Measurements from ENCODE around the gene NEK6. TPM values are rescaled to one million over a fixed set of nuclear protein-coding genes. Genes with fewer than 3 reads are reported as not detected.

Gene NEK6
- total RNA-seq, 1 donor from 2014 or later: 27.2 TPM

DNA sequence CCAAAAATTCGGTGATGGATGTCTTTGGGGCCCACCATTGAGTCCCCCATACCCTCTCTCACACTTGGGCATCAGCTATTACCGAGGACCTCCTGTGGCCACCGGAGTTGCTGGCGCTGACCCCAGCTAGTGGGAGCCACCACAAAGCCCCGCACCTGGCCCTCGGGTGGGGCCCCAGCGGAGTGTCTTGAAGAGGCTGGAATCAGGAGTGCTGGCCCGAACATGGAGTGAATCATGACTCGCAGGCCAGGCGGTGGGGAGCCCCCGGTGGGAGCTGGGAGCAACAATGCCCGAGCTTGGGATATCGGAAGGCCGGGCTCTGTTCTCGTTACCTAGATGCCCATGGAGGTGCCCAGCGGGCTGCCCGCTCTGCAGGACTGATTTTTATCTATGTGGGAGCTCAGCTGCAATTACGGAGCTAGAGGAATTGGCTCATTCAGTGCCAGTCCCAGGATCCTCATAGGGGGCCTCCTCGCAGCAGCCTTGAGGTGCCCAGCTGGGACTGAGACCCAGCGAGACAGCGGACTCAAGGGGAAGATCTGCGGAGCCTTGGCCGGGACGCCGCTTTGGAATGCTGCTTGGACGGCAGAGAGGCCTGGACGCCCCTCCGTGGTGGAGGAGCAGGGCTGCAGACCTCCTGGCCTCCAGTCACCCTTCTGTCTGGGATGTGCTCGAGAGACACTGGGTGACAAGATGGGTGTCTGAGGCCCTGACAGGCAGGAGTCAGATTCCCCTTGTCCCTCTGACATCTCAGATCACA lies 86.7 kb downstream of the NEK6 start:
- DNase-seq: no peak

DNA sequence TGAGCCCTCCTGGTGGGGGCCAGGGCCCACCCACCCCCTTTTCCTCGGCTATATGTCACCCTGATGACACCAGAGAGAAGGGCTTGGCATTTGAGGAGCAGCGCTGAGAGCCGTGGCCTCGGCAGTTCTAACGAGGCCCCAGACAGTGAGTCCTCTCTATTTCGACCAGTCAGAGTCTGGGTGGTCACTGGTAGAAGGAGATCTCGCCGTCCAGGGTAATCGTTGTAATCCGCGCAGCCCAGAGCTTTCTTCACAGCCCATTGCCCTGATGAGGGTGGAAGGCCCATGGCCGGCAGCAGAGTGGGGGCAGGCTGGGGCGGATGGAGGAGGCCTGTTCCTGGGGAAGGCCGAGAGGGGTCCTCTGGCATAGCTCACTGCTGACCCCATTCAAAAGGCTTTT lies 87.3 kb downstream of the NEK6 start:
- no peak for DNase-seq

DNA sequence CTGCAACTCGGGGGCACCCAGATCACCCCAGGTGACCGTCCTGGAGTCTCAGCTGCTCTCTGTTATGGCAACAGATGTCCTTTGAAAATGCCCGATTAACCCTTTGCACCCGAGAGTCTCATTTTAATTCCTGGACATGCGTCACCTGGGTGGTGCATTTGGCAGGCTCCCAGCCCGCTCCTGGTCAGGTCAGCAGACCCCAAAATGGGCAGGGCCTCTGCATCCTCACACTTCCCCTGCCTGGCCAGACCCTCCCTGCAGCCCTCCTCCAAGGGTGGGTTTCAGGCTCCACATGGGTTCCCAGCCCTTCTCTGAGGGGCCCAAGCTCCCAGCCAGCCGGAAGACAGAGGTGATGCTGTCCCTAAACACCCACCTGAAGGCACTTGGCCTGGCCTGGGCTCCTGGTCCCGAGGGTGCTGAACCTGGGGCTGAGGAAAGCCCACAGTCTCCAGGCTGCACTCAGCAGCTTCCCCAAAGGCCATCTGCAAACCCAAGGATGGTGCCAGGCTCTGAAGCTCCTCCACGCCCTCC lies 88.1 kb downstream of the NEK6 start:
- no peak for DNase-seq

DNA sequence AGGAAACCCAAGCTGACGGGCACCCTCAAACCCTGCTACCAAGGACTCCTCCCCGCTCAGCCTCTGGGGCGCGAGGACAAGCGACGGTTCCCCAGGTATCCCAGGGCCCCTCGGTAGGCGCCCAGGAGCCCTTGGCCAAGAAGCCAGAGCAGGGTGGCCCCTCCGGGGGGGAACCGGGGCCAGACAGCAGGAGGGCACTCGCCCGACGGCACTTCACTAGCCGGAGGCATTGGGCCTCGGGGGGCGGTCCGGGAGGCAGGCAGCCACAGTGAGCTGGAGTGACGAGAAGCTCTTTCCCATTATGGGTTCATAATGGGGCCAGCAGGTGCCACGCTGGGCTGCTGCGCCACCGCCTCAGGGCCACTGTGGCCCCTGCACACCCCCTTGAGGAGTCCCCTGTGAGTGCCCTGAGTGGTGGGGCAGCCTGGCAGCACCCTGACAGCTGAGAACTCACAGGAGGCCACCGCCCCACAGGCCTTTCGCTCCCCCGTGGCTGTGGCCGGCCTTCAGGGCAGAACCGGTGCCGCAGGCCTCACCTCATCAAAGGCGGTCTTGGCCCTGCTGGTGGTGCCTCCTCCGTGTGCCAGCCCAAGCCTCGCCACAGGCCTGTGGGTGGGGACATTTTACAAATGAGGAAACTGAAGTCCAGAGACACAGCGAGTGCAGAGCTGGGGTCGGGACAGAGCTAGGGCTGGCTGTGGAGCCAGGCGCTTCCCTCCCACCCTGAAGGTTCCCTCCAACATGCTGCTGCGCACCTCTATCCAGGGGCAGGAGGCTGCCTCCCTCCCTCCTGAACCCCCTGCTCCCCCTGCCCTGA lies 88.8 kb downstream of the NEK6 start:
- DNase-seq: no peak

DNA sequence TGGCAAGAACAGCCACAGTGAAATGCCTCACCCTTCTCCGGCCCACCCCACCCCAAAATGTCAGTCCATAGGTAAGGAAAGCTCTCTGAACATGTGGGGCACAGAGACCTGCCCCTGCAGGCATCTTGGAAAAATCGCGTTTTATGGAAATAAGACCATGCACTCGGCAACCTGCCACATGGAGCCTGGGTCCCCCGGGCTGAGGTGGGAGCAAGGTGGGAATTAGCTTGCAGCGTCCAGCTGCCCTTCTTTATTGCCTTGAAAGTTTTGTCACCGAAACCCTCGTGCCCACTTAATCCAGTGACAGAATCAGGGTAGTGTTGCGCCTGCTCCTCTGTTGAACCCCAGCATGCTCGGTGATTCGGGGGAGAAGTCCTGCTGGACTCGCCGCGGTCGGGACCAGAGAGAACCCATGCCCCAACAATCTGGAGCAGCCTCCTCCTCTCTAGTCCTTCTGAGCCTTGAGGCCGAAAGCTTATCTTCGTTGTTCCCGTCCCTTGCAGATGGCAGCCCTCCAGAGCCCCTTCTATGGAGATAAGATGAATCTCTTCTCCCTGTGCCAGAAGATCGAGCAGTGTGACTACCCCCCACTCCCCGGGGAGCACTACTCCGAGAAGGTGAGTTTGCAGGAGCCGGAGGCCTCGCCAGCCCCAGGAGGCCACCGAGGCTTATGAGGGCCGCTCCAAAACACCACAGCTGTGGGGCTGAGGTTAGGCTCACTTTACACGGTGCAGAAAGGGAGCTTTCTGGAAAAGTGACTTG lies 89.6 kb downstream of the NEK6 start:
- no peak for DNase-seq

DNA sequence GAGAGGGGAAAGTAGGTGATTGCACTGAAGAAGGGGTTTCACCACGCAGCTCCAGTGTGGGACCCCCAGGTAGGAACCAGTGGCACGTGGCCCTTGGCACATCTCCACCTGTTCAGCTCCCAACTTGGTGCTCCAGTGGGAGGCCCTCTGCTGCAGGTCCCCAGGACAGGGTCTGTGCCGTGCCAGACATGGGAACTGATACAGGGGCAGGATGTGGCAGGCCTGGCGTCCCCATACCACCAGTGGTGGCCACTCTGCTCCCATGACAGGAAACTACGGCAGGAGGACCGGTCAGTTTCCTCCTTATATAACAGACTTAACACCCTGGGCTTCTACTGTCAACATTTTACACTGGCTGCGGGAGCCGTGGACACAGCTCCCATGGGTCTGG lies 90.2 kb downstream of the NEK6 start:
- DNase-seq: no peak

DNA sequence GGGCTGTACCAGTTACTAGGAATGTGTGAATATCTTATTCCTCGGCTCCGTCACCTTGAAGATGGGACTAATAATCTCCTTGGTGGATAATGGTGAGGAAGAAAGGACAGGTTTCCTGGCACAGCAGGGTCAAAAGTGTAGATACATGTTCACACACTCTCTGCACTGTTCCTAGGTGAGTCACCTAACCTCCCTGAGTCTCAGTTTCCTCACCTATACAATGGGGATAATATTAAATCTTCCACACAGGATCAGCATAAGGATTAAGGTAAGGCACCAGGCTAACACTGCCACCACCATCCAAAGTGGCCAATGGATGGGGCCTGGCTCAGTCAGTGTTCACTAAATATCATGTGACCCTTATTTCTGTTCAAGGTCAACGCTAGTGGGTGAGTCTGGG lies 90.6 kb downstream of the NEK6 start:
- DNase-seq: no peak

DNA sequence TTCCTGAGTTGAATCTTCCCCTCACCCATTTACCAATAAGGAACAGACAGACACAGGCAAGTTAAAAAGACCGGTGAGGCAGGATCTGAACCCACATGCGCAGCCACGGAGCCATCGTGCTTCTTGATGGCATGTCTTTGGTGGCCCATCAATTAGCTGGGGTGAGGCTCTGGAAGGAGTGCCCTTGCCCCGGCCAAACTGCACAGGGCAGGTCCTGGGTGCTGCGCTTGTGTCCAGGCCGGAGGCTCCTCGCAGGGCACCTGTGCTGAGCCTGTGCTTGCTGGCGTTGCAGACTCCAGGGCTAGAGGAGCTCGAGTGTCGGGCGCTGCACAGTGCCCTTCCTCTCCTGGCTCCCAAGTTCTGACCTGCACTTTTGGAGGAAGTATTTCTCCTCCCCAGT lies 91.1 kb downstream of the NEK6 start:
- no peak for DNase-seq

DNA sequence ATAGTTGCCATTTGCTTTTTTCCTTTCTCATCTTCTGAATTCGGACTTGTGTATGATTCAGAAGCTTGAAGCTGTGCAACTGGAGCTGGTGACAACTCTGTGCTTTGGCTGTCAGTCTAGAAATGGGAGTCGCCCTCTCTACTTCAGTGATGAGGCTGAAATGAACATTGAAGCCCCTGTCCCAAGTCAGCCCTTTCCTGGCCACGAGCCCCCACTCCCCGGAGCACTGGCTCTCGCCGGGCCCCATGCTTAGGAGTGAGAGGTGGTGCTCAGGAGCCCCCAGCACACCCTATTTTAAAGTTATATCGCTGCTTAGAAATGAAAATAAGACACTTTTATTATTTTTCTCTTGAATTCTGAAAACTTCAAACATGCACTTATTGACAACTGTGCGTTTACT lies 91.5 kb downstream of the NEK6 start:
- DNase-seq: no peak

DNA sequence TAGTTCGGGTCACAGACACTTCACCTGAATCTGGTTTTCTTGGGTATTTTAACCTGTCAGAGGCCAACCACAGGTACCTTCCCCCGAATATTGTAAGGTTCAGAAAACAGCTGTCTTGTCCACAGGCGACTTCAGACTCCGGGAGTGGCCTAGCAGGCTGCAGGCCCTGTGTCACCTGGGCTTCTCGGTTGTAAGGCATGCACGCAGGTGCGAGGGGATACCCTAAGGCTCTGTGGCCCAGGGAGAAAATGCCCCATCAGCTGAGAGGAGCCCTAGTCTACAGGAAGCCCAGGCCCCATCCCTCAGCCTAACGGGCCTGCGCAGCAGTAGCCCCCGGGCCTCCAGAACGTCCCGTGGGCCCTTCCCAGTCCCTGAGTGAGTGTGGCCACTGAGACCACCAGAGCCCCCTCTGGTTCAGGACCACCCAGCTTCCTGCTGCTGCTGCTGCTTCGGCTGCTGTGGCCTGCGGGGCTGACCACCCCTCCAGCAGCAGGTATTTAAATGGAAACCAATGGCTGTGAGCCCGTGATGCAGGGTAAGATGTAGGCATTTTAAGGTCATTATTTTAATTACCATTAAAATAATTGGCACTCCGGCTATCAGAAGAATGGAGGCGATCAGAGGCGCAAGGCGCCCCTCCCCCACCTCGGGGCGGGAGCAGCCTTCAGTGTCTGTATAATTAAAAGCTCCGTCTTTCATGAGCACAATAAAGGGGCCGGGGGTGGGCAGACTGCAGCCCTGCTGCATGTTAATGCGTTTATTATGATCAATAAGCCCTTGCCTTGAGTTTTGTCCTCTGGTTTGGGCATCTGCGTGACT lies 92.1 kb downstream of the NEK6 start:
- no peak for DNase-seq

DNA sequence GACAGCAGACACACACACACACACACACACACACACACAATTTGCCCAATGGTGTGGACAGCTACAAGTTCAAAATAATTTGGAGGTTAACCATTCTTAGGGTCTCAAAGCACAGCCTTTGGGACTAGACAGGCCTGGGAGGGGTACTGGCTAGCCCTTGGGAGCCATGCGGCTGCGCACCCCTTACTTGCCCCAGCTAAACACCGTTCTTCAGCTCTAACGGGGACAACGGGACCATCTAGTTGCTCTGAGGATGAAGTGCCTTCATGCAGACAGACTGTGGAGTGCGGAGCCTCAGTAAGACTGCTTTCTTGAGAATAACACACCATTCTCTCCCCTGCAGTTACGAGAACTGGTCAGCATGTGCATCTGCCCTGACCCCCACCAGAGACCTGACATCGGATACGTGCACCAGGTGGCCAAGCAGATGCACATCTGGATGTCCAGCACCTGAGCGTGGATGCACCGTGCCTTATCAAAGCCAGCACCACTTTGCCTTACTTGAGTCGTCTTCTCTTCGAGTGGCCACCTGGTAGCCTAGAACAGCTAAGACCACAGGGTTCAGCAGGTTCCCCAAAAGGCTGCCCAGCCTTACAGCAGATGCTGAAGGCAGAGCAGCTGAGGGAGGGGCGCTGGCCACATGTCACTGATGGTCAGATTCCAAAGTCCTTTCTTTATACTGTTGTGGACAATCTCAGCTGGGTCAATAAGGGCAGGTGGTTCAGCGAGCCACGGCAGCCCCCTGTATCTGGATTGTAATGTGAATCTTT lies 92.9 kb downstream of the NEK6 start:
- no peak for DNase-seq

DNA sequence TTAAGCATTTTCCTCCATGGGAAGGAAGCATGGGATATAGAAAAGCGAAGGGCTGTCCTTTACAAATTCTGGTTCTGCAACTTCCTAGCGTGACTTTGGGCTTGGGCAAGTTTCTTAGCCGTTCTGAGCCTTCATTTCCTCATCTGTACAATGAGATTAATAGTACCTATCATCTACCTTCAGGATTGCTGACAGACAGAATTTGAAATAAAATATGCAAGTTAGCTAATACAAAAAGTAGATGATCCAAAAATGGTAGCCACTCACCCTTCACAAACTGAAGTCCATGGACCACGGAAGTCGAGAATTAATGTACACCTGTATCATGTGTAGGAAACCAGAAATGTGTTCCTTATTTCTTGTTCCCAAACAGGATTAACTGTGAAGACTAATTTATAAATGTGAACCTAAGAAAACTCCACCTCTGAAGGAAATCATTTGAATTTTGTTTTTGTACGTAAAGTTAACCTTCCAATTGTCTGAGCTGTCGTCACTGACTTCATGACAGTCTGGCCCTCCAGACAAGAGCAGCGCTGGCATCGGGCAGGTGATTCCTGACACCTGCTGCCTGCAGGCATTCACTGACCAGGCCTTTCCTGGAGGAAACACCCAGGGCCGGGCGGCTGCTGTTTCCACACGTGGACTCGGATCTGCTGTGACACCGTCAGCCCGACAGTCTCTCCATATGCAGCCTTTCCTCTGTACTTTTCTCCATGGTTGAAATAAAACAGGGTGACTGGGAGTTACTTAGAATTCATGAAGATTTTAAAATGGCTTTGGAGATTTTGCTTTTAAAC lies 94.1 kb downstream of the NEK6 start:
- no peak for DNase-seq

DNA sequence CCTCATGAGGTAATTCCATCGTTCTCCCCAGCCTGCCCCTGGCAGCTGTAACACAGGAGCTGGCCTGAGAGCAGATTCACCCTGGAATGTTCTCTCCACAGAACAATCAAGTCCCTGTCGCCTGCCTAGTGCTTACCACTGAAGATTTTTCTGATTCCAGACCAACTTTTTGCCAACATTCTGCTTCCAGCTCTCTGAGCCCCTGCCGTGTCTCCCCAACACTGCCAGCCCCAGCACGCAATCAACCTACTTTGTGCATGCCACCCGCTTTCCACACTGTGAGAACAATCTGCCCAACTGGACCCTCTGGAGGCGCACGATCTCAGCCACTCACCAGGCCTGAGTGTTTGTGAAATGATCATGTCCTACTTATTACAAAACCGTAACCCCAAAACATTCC lies 94.9 kb downstream of the NEK6 start:
- no peak for DNase-seq

DNA sequence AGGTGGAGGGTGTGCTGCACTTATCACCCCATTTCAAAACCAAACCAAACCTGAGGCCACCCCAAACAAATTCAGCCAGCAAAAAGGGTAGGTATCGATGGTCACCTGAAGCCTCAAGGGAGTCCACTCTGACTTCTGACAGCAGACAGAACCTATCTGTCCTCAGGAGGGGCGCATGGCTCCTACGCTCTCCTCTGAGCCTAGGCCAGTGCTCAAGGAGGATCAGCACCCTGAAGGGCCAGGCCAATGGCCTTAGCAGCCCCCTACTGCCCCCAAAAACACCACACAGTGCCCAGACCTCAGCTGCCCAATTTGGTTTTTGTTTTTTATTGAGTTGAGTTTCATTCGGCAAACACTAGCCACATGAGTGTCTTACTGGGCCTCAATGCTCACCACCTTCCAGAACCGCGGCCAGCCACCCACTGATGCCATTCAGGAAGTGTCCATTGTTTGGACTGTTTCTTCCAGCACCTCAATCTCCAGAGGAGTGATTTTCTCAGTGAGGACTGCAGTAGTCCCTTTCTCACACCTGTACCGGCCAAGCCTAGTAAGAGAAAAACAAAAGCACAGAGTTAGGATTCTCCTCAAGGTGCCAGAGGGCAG lies 95.5 kb downstream of the NEK6 start:
- DNase-seq: no peak

DNA sequence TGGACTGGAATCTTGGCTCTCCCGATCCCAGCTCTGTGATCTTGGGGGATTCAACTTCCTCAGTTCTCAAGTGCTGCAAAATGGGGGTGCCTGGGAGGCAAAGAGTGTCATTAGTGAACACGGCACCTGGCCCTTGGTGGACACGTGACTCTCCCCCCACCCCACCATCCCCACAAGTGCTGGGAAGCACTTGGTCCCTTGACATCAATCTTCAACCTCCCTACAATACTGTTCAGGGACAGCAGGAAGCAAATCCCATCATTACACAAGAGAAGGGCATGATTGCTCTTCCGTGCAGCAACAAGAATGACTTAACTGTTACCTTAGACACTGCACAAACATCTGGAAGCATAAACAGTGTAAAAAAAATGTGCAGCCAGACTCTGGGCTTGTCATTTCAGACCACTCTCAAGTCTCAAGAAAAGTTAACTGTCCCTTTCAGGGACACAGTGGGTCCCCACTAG lies 96.1 kb downstream of the NEK6 start:
- no peak for DNase-seq

DNA sequence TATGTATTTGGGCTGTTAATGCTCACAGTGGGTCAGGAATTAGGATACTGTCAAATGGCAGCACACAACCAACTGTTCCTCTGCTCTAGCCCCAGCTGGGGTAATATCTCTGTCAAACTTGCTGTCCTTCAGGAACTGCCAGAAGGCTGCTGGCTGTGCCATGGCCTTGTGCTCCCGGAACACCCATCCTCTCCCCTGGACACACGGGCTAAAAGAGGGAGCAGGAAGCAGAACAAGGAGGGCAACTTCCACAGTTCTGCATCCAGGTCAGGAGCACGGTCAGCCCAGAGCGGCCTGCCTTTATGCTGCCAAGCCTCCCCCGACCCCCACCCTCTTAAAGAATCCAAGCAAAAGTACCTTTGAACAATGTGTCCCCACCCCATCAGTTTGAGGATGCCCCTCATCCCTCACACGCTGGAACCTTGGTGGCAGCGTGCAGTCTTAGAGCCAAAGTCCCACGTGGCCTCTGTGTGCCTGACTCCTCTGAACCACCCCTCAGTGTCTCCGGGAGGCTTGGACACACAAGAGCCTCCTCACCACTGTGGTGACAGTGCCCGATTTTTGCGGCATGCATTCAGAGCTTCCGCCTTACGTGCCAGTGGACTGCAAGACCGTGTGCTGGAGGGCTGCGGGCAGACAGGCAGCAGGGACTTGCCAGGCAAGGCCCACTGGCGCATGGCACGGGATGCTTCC lies 96.7 kb downstream of the NEK6 start:
- no peak for DNase-seq

DNA sequence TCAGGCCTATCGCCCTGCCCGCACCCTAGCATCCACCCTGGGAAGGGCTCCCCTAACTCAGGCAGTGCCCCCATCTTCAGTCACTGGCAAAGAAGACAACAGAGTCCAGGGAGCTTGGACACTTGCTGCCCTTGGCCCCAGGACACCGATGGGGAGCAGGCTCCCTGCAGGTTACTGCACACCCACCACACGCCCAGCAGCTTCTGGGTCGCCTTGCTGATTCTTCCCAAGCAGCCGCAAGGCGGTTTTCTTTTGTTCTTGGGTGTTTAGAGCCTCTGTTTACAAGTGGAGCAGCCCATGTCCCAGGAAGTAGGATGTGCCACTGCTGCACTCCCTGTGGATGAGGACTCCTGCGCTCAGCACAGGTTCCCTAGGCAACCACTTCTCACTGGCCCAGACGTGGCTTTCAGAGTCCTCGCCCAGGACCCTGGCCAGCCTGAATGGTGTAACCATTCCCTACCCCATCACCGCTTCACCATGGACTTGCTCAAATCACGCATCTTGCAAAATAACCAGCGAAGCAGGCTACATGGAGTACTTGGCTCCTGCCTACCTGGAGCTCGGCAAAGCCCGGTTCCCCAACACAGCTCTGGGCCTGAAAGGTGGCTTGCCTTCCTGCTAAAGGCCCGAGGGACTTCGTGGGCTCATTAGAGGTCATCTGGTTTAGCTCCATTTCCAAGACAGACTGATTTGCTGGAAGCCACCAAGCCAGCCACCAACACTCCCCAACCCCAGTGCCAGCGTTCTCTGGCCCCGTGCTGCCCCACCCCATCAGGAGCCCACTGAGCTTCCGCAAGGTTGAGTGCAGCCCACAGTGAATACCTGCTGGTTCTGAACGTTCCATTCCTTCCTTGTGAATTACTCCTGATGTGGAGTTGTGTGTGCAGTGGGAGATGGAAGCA lies 97.5 kb downstream of the NEK6 start:
- no peak for DNase-seq

All from skin of body (tissue), 2 donors.